K562 treated with DMSO at 1 percent for 4 hours (cell line): ENCODE measurements around the gene LGI1. TPM values are rescaled to one million over a fixed set of nuclear protein-coding genes. Genes with fewer than 3 reads are reported as not detected.

Experiments
- total RNA-seq: library from RNA; unstranded; fragments of 300-600 nt; gene quantifications from 2 replicates; pipeline ENCODE4 v1.2.3, GENCODE V29; 2022; ENCODE audit not compliant: insufficient read depth

The LGI1 gene
- total RNA-seq = not detected in 2 replicates

GRCh38 chr10:93757801-93758507 is at the start of gene LGI1:
TSS of gene LGI1 (plus strand) at chr10:93757936. CDS start at chr10:93758145, 209 bp downstream.

Other genes with a start within 250 kb of the LGI1 start
- gene FFAR4, start 191.3 kb upstream of the LGI1 start, total RNA-seq = not detected in 2 replicates
- not detected in 2 replicates for gene RBP4, start 156.7 kb upstream of the LGI1 start, total RNA-seq
- not detected in 2 replicates for gene PDE6C, start 145.4 kb upstream of the LGI1 start, total RNA-seq
- gene FRA10AC1, start 55.3 kb upstream of the LGI1 start, total RNA-seq = 2.4 and 5.8 TPM in 2 replicates
- gene SLC35G1, start 136.0 kb downstream of the LGI1 start, total RNA-seq = 2.2 and 3.7 TPM in 2 replicates
- gene PLCE1, start 236.0 kb downstream of the LGI1 start, total RNA-seq = 0.13 TPM in 1 of 2 replicates, not detected in the other